NCI-H69 (cell line): ENCODE results near the gene PCSK5.
A peak's percentile ranks its signal among the peaks of the same experiment; 100 is the strongest.

Source experiments
- DNase-seq: peaks from one replicate; lab custom pipeline; 2025; lab: John Stamatoyannopoulos, UW

The PCSK5 gene

GRCh38 chr9:76138360-76138759 lies 247.9 kb downstream of the PCSK5 start:
- DNase-seq: no peak

- no peak for DNase-seq
Observed at GRCh38 chr9:76143834-76144233, 253.4 kb downstream of the PCSK5 start.

- no peak for DNase-seq
Observed at GRCh38 chr9:76150013-76150412, 259.5 kb downstream of the PCSK5 start.

GRCh38 chr9:76151267-76151666 lies 260.8 kb downstream of the PCSK5 start:
- no peak for DNase-seq

GRCh38 chr9:76153339-76153738 lies 262.9 kb downstream of the PCSK5 start:
- no peak for DNase-seq

GRCh38 chr9:76153902-76154629 lies 263.6 kb downstream of the PCSK5 start:
- no peak for DNase-seq

- no peak for DNase-seq
Observed at GRCh38 chr9:76155361-76155760, 264.9 kb downstream of the PCSK5 start.

- DNase-seq: no peak
Observed at GRCh38 chr9:76158713-76159112, 268.2 kb downstream of the PCSK5 start.

GRCh38 chr9:76159293-76159926 lies 268.9 kb downstream of the PCSK5 start:
- DNase-seq: no peak

GRCh38 chr9:76161106-76161505 lies 270.6 kb downstream of the PCSK5 start:
- peak; percentile 87 for DNase-seq

GRCh38 chr9:76161541-76161940 lies 271.1 kb downstream of the PCSK5 start:
- DNase-seq: no peak

GRCh38 chr9:76162086-76162730 lies 271.7 kb downstream of the PCSK5 start:
- DNase-seq: no peak

GRCh38 chr9:76162751-76163500 lies 272.5 kb downstream of the PCSK5 start:
- DNase-seq: no peak

- DNase-seq: no peak
Observed at GRCh38 chr9:76166526-76166925, 276.1 kb downstream of the PCSK5 start.

GRCh38 chr9:76176171-76176570 lies 285.7 kb downstream of the PCSK5 start:
- DNase-seq: no peak

GRCh38 chr9:76177931-76178330 lies 287.5 kb downstream of the PCSK5 start:
- no peak for DNase-seq

GRCh38 chr9:76180541-76180940 lies 290.1 kb downstream of the PCSK5 start:
- no peak for DNase-seq

GRCh38 chr9:76181020-76181641 lies 290.7 kb downstream of the PCSK5 start:
- peak; percentile 40 for DNase-seq

GRCh38 chr9:76181781-76182180 lies 291.3 kb downstream of the PCSK5 start:
- no peak for DNase-seq

GRCh38 chr9:76185432-76185831 lies 295.0 kb downstream of the PCSK5 start:
- no peak for DNase-seq

GRCh38 chr9:76188286-76188685 lies 297.8 kb downstream of the PCSK5 start:
- peak; percentile 29 for DNase-seq

GRCh38 chr9:76188905-76189304 lies 298.4 kb downstream of the PCSK5 start:
- peak; percentile 8 for DNase-seq
